Measurements from ENCODE around the gene CLCA4.

The CLCA4 gene

GRCh38 chr1:86515597-86515996 is 31.3 kb upstream of the CLCA4 start:
- TF ChIP-seq, protein P1, sequence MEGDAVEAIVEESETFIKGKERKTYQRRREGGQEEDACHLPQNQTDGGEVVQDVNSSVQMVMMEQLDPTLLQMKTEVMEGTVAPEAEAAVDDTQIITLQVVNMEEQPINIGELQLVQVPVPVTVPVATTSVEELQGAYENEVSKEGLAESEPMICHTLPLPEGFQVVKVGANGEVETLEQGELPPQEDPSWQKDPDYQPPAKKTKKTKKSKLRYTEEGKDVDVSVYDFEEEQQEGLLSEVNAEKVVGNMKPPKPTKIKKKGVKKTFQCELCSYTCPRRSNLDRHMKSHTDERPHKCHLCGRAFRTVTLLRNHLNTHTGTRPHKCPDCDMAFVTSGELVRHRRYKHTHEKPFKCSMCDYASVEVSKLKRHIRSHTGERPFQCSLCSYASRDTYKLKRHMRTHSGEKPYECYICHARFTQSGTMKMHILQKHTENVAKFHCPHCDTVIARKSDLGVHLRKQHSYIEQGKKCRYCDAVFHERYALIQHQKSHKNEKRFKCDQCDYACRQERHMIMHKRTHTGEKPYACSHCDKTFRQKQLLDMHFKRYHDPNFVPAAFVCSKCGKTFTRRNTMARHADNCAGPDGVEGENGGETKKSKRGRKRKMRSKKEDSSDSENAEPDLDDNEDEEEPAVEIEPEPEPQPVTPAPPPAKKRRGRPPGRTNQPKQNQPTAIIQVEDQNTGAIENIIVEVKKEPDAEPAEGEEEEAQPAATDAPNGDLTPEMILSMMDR (IDR thresholded peaks at IDR 0.05; ENCODE audit: low read depth, low read length): peak; percentile 55
- peak; percentile 28 to 41 for DNase-seq (ENCODE audit: low read depth in 2 of 2)

GRCh38 chr1:86516335-86516734 is 30.5 kb upstream of the CLCA4 start:
- H3K4me3 ChIP-seq (replicated peaks in 1 of 2; ENCODE audit: low read depth in 2 of 2, low read length in 2 of 2): no peak overlapping the region
- TF ChIP-seq, protein P1 (IDR thresholded peaks at IDR 0.05; ENCODE audit: low read depth, low read length): no peak
- DNase-seq (ENCODE audit: low read depth in 2 of 2): no peak

More at GRCh38 chr1:86515597-86515996, 31.3 kb upstream of the CLCA4 start:
- H3K4me3 ChIP-seq (replicated peaks in 1 of 2; ENCODE audit: low read depth in 2 of 2, low read length in 2 of 2): no peak overlapping the region

DNA sequence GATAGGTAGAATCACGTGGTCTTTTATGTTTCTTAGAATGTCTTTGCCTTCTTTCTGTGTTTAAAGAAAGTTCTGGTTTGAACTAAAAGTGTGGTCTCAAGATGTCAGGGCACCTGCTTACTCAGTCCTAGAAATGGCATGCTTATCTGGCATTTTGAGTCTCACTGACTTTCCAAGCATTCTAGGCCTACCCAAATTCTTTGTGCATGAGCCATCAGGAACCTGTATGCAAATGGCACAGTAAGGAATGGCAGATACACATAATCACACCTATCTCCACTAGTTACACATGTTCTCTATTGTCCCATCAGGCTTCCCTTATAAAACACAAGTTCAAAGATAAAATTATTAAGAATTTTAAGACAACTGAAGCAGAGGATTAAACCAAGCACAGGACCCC is 29.5 kb upstream of the CLCA4 start:
- DNase-seq (ENCODE audit: low read depth in 2 of 2): no peak
- H3K4me3 ChIP-seq (replicated peaks in 1 of 2; ENCODE audit: low read depth in 2 of 2, low read length in 2 of 2): no peak overlapping the region
- TF ChIP-seq, protein P1 (IDR thresholded peaks at IDR 0.05; ENCODE audit: low read depth, low read length): no peak

DNA sequence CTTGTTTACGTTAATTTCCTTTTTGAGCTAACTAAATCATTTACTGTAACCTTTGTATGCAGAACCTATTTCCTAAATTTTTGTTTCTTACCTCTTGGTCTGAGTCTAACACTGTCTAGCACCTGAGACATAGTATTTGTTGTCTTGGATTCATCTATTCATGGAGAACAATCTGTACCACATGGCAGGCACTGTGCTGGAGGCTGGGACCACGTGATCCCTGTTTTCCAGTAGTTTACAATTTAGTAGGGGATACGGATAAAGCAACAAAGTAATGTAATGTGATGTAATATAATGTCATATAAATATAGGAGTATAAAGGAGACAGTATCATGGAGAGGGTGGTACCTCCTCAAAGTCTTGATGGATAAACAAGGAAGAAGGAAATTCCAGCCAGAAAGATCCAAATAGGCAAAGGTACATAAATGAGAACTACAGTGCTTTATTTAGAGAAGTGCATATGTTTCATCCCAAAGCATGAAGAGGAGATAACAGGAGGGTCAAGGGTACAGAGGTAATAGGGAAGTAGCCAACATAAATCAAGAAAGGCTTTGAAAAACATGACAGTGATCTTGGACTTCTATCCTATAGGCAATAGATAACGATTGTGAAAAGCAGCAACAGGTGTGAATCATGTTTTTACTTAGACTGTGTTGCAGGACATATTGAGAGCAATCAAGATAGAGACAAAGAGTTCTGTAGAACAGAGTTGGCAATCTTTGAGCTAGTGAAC is 25.9 kb upstream of the CLCA4 start:
- DNase-seq (ENCODE audit: low read depth in 2 of 2): no peak
- no peak overlapping the region for H3K4me3 ChIP-seq (replicated peaks in 1 of 2; ENCODE audit: low read depth in 2 of 2, low read length in 2 of 2)
- TF ChIP-seq, protein P1 (IDR thresholded peaks at IDR 0.05; ENCODE audit: low read depth, low read length): no peak

- TF ChIP-seq, protein P1 (IDR thresholded peaks at IDR 0.05; ENCODE audit: low read depth, low read length): no peak
- no peak overlapping the region for H3K4me3 ChIP-seq (replicated peaks in 1 of 2; ENCODE audit: low read depth in 2 of 2, low read length in 2 of 2)
- DNase-seq (ENCODE audit: low read depth in 2 of 2): no peak
Measured at GRCh38 chr1:86521522-86521891, 25.4 kb upstream of the CLCA4 start.

- TF ChIP-seq, protein P1 (IDR thresholded peaks at IDR 0.05; ENCODE audit: low read depth, low read length): no peak
- H3K4me3 ChIP-seq (replicated peaks in 1 of 2; ENCODE audit: low read depth in 2 of 2, low read length in 2 of 2): no peak overlapping the region
- DNase-seq (ENCODE audit: low read depth in 2 of 2): no peak
Measured at GRCh38 chr1:86522240-86522639, 24.6 kb upstream of the CLCA4 start.
